Psoas muscle (tissue), 8 donors: Measurements from ENCODE around the gene LSAMP. TPM values are rescaled to one million over a fixed set of nuclear protein-coding genes. Genes with fewer than 3 reads are reported as not detected.

Experiments used
- ATAC-seq, 4 donors: fragments of 200-7000 bp; cut with Tn5 transposase; one replicate each; pipeline ENCODE4 v1.9.1; 2020; ENCODE audit warnings: moderate library complexity in 3 of 4, mild to moderate bottlenecking in 2 of 4
- DNase-seq, 2 donors: peaks; one replicate each; pipeline ENCODE4 v3.0.0-alpha.2; 2020
- H3K27ac ChIP-seq: fragments of 200-600 bp; one replicate; pipeline ENCODE4 v1.8.0; 2022
- H3K27me3 ChIP-seq, 3 donors: fragments of 200-600 bp in 1 of 3; one replicate each; pipeline versions ENCODE4 v1.6.1 to v1.8.0; 2013 to 2022; ENCODE audit warnings: low read length in 2 of 3, mild to moderate bottlenecking in 2 of 3, moderate library complexity in 1 of 3; ENCODE audit not compliant: insufficient read depth in 3 of 3
- H3K36me3 ChIP-seq, 2 donors: fragments of 200-600 bp in 1 of 2; one replicate each; pipeline versions ENCODE4 v1.6.1 to v1.8.0; 2013 to 2022; ENCODE audit warnings: low read depth in 1 of 2, mild to moderate bottlenecking in 1 of 2, moderate library complexity in 1 of 2; ENCODE audit not compliant: insufficient read depth in 1 of 2
- H3K4me1 ChIP-seq: fragments of 200-600 bp; one replicate; pipeline ENCODE4 v1.8.0; 2022
- H3K4me3 ChIP-seq: fragments of 200-600 bp; one replicate; pipeline ENCODE4 v1.8.0; 2022; ENCODE audit warnings: mild to moderate bottlenecking
- H3K9me3 ChIP-seq: fragments of 200-600 bp; one replicate; pipeline ENCODE4 v1.8.0; 2022
- CTCF ChIP-seq: fragments of 200-600 bp; IDR thresholded peaks from one replicate; pipeline ENCODE4 v1.8.0; 2022; ENCODE audit warnings: antibody characterized with exemption
- WGBS, 3 donors: extraction: QIAGEN DNeasy Blood & Tissue Kit; methylation state at CpG; one replicate each; pipeline versions ENCODE4 v1.1.6 to v1.1.7; 2013; 5-methylcytosine and 5-hydroxymethylcytosine counted together
- intact Hi-C, 2 donors: fragments of 100-400 bp; cut with DNase I; formaldehyde crosslinking; loops; one replicate each; pipeline versions ENCODE4 v1.11.0 to v1.14.2; 2022
- polyA plus RNA-seq, 3 donors: library from polyadenylated mRNA; stranded (reverse); fragments of 200-250 nt; gene quantifications; one replicate each; pipeline ENCODE4 v1.2.3, GENCODE V29; 2013
- total RNA-seq, 4 donors: library from RNA; stranded (reverse); fragmentation: NEBNext Ultra II Directional in 2 of 4; extraction: Animal tissue kit (Norgen Biotek cat#: 25700) in 2 of 4; gene quantifications; one replicate each; pipeline versions ENCODE4 v1.2.1 to v1.2.4, GENCODE V29; 2021 to 2023
- donor health status: healthy with polysubstance abuse.
- donor health status: DM: no; HTN: no; CAD: no; lungs with moderate emphysema.
- donor health status: Bipolar disorder and iron deficiency.
- donor health status: healthy.
- donor health status: DM: yes; HTN: yes; CAD: no.
- donor health status: DM: no; HTN: no; CAD: no.
- donor health status: DM: no; HTN: no; CAD: no.
- donor health status: DM: yes; HTN: yes; CAD: no.

Gene LSAMP
- total and polyA plus RNA-seq, 7 donors: 0.01 to 0.17 (median 0.04) TPM; not detected in 4

DNA sequence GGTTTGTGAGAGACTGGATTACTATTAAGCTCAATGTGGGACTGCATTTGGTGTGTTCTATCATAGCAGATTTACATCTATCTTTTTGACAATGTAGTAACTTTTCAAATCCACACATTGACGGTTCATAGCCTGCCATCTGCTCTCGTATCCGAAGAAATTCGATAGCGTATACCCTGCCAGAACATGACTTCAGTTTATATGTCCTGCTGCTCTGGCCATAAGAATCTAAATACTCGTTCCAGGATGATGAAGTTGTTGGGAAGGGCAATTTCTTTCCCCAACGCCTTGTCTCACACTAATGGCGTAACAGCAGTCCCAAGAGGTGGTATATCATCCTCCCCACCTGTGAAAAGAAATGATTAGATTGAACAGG lies 180.0 kb downstream of the LSAMP start:
- Histone ChIP-seq H3K36me3 (no peaks in the 10 kb centered on the region), H3K9me3 (no peaks in the 10 kb centered on the region), H3K27ac (no peak overlapping the region), H3K4me1 (no peaks in the 10 kb centered on the region), H3K4me3 (no peak overlapping the region), H3K27me3 (no peaks in the 10 kb centered on the region)
- ATAC-seq (no peak), DNase-seq (no peak)
- 51 to 53% (median 52%) methylated on average over 8 of the region's 8 CpGs for WGBS, 3 donors
- intact Hi-C loops: no loop called here
- TF ChIP-seq CTCF: no peak

DNA sequence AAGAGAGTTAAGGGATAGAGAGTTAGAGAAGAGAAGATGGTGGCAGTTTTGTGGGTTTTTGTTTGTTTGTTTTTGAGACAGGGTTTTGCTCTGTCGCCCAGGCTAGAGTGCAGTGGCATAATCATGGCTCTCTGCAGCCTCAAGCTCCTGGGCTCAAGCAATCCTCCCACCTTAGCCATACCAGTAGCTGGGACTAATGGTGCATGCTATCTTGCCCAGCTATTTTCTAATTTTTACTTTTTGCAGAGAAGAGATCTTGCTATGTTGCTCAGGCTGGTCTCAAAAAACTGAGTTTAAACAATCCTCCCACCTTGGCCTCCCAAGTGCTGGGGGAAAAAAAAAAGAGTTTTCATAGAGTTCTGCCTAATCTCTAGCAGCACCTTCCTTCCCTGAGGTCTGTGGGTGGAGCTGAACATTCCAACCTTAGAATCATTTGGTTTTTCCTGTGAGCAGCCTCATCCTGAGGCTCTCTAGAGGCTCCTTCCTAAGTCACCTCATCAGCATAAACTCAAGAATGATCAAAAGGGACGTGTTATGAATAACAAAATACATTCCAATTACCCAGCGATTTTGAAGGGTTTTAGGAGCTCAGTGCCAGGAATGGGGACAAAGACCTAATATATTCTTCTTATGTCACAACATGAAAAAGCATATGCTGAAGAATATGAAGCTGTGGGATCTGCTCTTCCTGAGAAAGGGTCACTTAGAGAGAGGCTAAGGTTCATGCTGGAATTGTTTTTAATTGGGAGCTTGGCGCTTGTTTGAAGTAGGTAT lies 180.6 kb downstream of the LSAMP start:
- no peaks in the 10 kb centered on the region for H3K4me1 ChIP-seq
- no peaks in the 10 kb centered on the region for H3K9me3 ChIP-seq
- 66 to 69% (median 66%) methylated on average over 4 of the region's 4 CpGs for WGBS, 3 donors
- DNase-seq: no peak
- H3K4me3 ChIP-seq: no peak overlapping the region
- intact Hi-C loops: no loop called here
- ATAC-seq: no peak
- H3K27me3 ChIP-seq: no peaks in the 10 kb centered on the region
- no peaks in the 10 kb centered on the region for H3K36me3 ChIP-seq
- no peak for TF ChIP-seq CTCF
- H3K27ac ChIP-seq: no peak overlapping the region

DNA sequence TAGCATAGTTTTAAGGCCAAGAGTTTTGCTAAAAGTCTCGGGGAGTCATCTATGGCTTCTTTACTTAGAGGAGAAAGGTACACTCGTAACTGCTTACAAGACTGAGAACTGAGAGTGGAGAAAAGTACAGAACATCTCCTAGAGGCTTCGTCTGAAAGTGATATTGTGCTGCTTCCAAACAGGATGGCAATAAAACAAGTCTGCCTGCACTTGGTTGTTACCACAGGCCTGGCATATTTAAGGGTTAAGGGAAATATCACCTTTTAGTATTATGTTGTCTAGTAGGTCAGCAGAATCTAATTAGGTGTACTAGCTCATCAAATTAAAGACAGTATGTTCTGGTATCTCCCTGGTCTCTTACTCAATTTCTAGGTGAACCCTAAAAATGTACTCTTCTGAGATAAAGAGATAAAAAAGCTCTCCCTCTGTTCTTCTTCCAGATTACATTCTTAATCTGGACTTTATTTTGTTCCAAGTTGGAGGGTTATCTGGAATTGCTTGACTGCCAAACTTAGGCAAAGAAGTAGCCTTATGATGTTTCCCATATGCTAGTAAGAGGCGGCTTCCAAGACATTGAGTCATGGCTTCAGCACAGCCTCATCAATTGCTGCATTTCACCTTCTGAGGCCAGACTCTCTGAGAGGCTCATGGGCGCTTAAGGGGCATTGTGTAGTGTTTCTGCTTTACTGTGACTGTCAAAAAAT lies 181.3 kb downstream of the LSAMP start:
- H3K9me3 ChIP-seq: no peaks in the 10 kb centered on the region

DNA sequence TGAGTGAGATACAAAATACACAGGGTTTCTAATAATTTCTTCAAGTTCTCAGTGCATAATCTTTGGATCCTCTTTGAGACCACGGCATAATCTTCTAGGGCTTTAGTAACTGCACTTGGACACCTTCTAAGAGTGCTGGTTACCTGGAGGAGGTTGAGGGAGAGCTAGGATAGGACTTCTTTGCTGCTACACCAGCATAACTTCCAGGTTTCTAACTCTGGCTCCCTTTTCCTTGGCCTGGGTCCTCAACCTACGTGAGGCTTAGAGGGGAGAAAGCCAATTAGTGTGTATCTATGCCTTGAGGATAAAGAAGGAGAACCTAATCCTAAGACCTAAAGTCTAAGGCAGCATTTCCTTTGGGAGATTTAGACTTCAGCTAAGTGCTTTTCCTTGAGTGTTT lies 184.8 kb downstream of the LSAMP start:
- H3K36me3 ChIP-seq: no peaks in the 10 kb centered on the region
- no peaks in the 10 kb centered on the region for H3K9me3 ChIP-seq
- no peak for TF ChIP-seq CTCF
- 51 to 64% (median 57%) methylated on average over 2 of the region's 2 CpGs for WGBS, 3 donors
- intact Hi-C loops: no loop called here
- no peak overlapping the region for H3K27ac ChIP-seq
- no peak overlapping the region for H3K4me3 ChIP-seq
- H3K4me1 ChIP-seq: no peaks in the 10 kb centered on the region
- DNase-seq (no peak), ATAC-seq (no peak)
- H3K27me3 ChIP-seq: no peaks in the 10 kb centered on the region

More for the DNA sequence above, 181.3 kb downstream of the LSAMP start:
- Histone ChIP-seq H3K27ac (no peak overlapping the region), H3K36me3 (no peaks in the 10 kb centered on the region), H3K4me1 (no peaks in the 10 kb centered on the region), H3K4me3 (no peak overlapping the region), H3K27me3 (no peaks in the 10 kb centered on the region)
- no peak for TF ChIP-seq CTCF
- DNase-seq (no peak), ATAC-seq (no peak)
- WGBS, 3 donors: 60 to 71% (median 68%) methylated on average over 5 of the region's 5 CpGs
- intact Hi-C loops: no loop called here
